IMR-90 (cell line): ENCODE data around the gene SLC6A13. TPM values are rescaled to one million over a fixed set of nuclear protein-coding genes. Genes with fewer than 3 reads are reported as not detected.
A peak's percentile ranks its signal among the peaks of the same experiment; 100 is the strongest.

Experiments
- ATAC-seq: fragments of 200-7000 bp; cut with Tn5 transposase; 2 replicates; pipeline ENCODE4 v1.9.1; 2020; ENCODE audit warnings: low read depth, mild to moderate bottlenecking, moderate library complexity
- BruUV-seq: library from RNA; stranded (reverse); fragments of 400-500 nt; replicated peaks from 2 replicates; lab custom pipeline; 2021; lab: Mats Ljungman, UMichigan
- CTCF ChIA-PET: fragments of 300-600 bp; formaldehyde crosslinking; extraction: SDS; loops from one replicate; lab custom pipeline; 2021; ENCODE audit warnings: antibody characterized with exemption; lab: Yijun Ruan, JAX
- POLR2A ChIA-PET: fragments of 300-600 bp; sonication (Branson Sonifier 250); formaldehyde crosslinking; loops from one replicate; lab custom pipeline; 2022; ENCODE audit warnings: antibody characterized with exemption; ENCODE audit not compliant: unreplicated experiment; lab: Charles Lee
- DNase-seq: peaks from one replicate; pipeline ENCODE4 v3.0.0; 2013
- H2AFZ ChIP-seq: replicated peaks from 2 replicates; pipeline ENCODE3; 2013; ENCODE audit warnings: low read length, mild to moderate bottlenecking; ENCODE audit not compliant: poor library complexity
- H2AK5ac ChIP-seq: 2 replicates; pipeline ENCODE4 v1.6.1; 2013; ENCODE audit warnings: low read depth, low read length, inconsistent platforms
- H2AK9ac ChIP-seq: replicated peaks from 2 replicates; pipeline ENCODE3; 2013; ENCODE audit warnings: mild to moderate bottlenecking, low read depth, low read length, moderate library complexity; ENCODE audit not compliant: poor library complexity
- H2BK120ac ChIP-seq: 2 replicates; pipeline ENCODE4 v1.6.1; 2013; ENCODE audit warnings: low read depth, low read length, inconsistent platforms
- H2BK15ac ChIP-seq: 3 replicates; pipeline ENCODE4 v1.6.1; 2013; ENCODE audit warnings: low read depth, low read length, inconsistent platforms
- H2BK20ac ChIP-seq: 2 replicates; pipeline ENCODE4 v1.6.1; 2013; ENCODE audit warnings: low read depth, mild to moderate bottlenecking, inconsistent platforms, low read length, moderate library complexity
- H2BK5ac ChIP-seq: 2 replicates; pipeline ENCODE4 v1.6.1; 2013; ENCODE audit warnings: mild to moderate bottlenecking, low read depth, low read length, inconsistent platforms; ENCODE audit not compliant: poor library complexity, severe bottlenecking
- H3K14ac ChIP-seq: replicated peaks from 2 replicates; pipeline ENCODE4 v1.6.1; 2013; ENCODE audit warnings: low read depth, low read length, inconsistent platforms
- H3K18ac ChIP-seq: 2 replicates; pipeline ENCODE4 v1.6.1; 2013; ENCODE audit warnings: low read depth, low read length, control low read depth
- H3K23ac ChIP-seq: 2 replicates; pipeline ENCODE4 v1.6.1; 2013; ENCODE audit warnings: low read depth, low read length, inconsistent platforms
- H3K27ac ChIP-seq: 2 replicates; pipeline ENCODE4 v1.5.1; 2013; ENCODE audit warnings: mild to moderate bottlenecking, control low read depth, low read length; ENCODE audit not compliant: insufficient read depth
- H3K27me3 ChIP-seq: 2 replicates; pipeline ENCODE4 v1.6.1; 2013; ENCODE audit warnings: low read length; ENCODE audit not compliant: control insufficient read depth, insufficient read depth
- H3K36me3 ChIP-seq: 2 replicates; pipeline ENCODE4 v1.6.1; 2013; ENCODE audit warnings: low read length, mixed read lengths; ENCODE audit not compliant: control insufficient read depth, insufficient read depth
- H3K4ac ChIP-seq: 2 replicates; pipeline ENCODE4 v1.6.1; 2013; ENCODE audit warnings: low read depth, low read length, inconsistent platforms
- H3K4me1 ChIP-seq: 2 replicates; pipeline ENCODE4 v1.6.1; 2013; ENCODE audit warnings: low read length, mixed read lengths; ENCODE audit not compliant: control insufficient read depth, insufficient read depth
- H3K4me2 ChIP-seq: 2 replicates; pipeline ENCODE4 v1.6.1; 2013; ENCODE audit warnings: low read depth, mild to moderate bottlenecking, control low read depth, low read length, moderate library complexity
- H3K4me3 ChIP-seq: 2 replicates; pipeline ENCODE4 v1.5.1; 2013; ENCODE audit warnings: low read depth, mild to moderate bottlenecking, control low read depth, low read length, moderate library complexity; ENCODE audit not compliant: insufficient read depth
- H3K56ac ChIP-seq: 2 replicates; pipeline ENCODE4 v1.6.1; 2013; ENCODE audit warnings: low read length, inconsistent platforms; ENCODE audit not compliant: insufficient read depth; ENCODE audit errors: extremely low read depth
- H3K79me1 ChIP-seq, 2 experiments: 2 replicates each; pipeline ENCODE4 v1.6.1; 2013; ENCODE audit warnings: low read length in 2 of 2, inconsistent platforms in 1 of 2, low read depth in 1 of 2
- H3K9ac ChIP-seq: 2 replicates; pipeline ENCODE4 v1.6.1; 2013; ENCODE audit warnings: low read depth, low read length, control low read depth
- H3K9me1 ChIP-seq: 2 replicates; pipeline ENCODE4 v1.6.1; 2013; ENCODE audit warnings: low read length, inconsistent platforms; ENCODE audit not compliant: insufficient read depth
- H3K9me3 ChIP-seq: 2 replicates; pipeline ENCODE4 v1.6.1; 2013; ENCODE audit warnings: low read length; ENCODE audit not compliant: control insufficient read depth, insufficient read depth
- H4K20me1 ChIP-seq: 2 replicates; pipeline ENCODE4 v1.6.1; 2013; ENCODE audit warnings: low read length, inconsistent platforms; ENCODE audit not compliant: insufficient read depth
- H4K5ac ChIP-seq: 2 replicates; pipeline ENCODE4 v1.6.1; 2013; ENCODE audit warnings: mild to moderate bottlenecking, low read depth, low read length, control low read depth
- H4K8ac ChIP-seq, 2 experiments: 2 replicates each; pipeline ENCODE4 v1.6.1; 2013; ENCODE audit warnings: low read depth in 2 of 2, low read length in 2 of 2, control low read depth in 1 of 2, inconsistent platforms in 1 of 2
- H4K91ac ChIP-seq: 2 replicates; pipeline ENCODE4 v1.6.1; 2013; ENCODE audit warnings: low read depth, low read length, inconsistent platforms; ENCODE audit not compliant: insufficient read depth
- CEBPB ChIP-seq: IDR thresholded peaks from 2 replicates; pipeline ENCODE4 v1.6.1; 2012; ENCODE audit warnings: low read depth, low read length, improper control_type of control experiment
- CHD1 ChIP-seq: IDR thresholded peaks from 2 replicates; pipeline ENCODE4 v1.6.1; 2012; ENCODE audit warnings: low read depth, low read length, improper control_type of control experiment
- FOS ChIP-seq: fragments of 150-350 bp; IDR thresholded peaks from 2 replicates; pipeline ENCODE4 v1.6.1; 2016; ENCODE audit warnings: low read depth, low read length
- MAZ ChIP-seq: IDR thresholded peaks from 2 replicates; pipeline ENCODE4 v1.6.1; 2012; ENCODE audit warnings: low read depth, mild to moderate bottlenecking, low read length, improper control_type of control experiment, moderate library complexity, borderline replicate concordance
- POLR2A ChIP-seq: IDR thresholded peaks from 2 replicates; pipeline ENCODE4 v1.6.1; 2012; ENCODE audit warnings: mild to moderate bottlenecking, low read depth, low read length
- SMC3 ChIP-seq: fragments of 150-350 bp; IDR thresholded peaks from 2 replicates; pipeline ENCODE4 v1.6.1; 2016; ENCODE audit warnings: low read depth, mild to moderate bottlenecking, antibody characterized with exemption, low read length, moderate library complexity
- WGBS, 2 experiments: methylation state at CpG; one replicate each; pipeline versions ENCODE4 v1.1.5 to v1.1.7; 2013; ENCODE audit warnings: missing lambda C conversion rate in 2 of 2; ENCODE audit not compliant: insufficient read length in 1 of 2; ENCODE audit errors: extremely low coverage in 2 of 2; 5-methylcytosine and 5-hydroxymethylcytosine counted together
- dilution Hi-C: fragments of 300-500 bp; cut with HindIII; formaldehyde crosslinking; loops from one replicate; pipeline ENCODE4 v1.14.3; 2018; ENCODE audit warnings: low sequenced_read_pairs; ENCODE audit not compliant: unreplicated experiment
- in situ Hi-C: fragments of 300-500 bp; cut with MboI; formaldehyde crosslinking; loops from 3 replicates; pipeline ENCODE4 v1.14.3; 2019; ENCODE audit warnings: low sequenced_read_pairs, inconsistent platforms, mixed read lengths
- intact Hi-C: fragments of 100-400 bp; cut with micrococcal nuclease; formaldehyde crosslinking; loops from 2 replicates; pipeline ENCODE4 v1.10.0; 2022
- polyA plus RNA-seq, 3 experiments: library from polyadenylated mRNA; depleted of rRNA; stranded (reverse); fragments of >200 nt; gene quantifications; 2 replicates each; pipeline ENCODE4 v1.2.3, GENCODE V29; 2012; ENCODE audit warnings: low replicate concordance in 1 of 3
- total RNA-seq: library from RNA; depleted of rRNA; stranded (reverse); fragments of >200 nt; gene quantifications from 2 replicates; pipeline ENCODE4 v1.2.3, GENCODE V29; 2012
- TF ChIP-seq, protein P1 (sequence below): fragments of 150-350 bp; IDR thresholded peaks from 2 replicates; pipeline ENCODE4 v1.6.1; 2017; ENCODE audit warnings: mild to moderate bottlenecking, antibody characterized with exemption, low read length, low read depth

Gene SLC6A13
- total and polyA plus RNA-seq, 2 of the 4 experiments (the other 2 are of a cell fraction): under 0.01 to 0.10 TPM

DNA sequence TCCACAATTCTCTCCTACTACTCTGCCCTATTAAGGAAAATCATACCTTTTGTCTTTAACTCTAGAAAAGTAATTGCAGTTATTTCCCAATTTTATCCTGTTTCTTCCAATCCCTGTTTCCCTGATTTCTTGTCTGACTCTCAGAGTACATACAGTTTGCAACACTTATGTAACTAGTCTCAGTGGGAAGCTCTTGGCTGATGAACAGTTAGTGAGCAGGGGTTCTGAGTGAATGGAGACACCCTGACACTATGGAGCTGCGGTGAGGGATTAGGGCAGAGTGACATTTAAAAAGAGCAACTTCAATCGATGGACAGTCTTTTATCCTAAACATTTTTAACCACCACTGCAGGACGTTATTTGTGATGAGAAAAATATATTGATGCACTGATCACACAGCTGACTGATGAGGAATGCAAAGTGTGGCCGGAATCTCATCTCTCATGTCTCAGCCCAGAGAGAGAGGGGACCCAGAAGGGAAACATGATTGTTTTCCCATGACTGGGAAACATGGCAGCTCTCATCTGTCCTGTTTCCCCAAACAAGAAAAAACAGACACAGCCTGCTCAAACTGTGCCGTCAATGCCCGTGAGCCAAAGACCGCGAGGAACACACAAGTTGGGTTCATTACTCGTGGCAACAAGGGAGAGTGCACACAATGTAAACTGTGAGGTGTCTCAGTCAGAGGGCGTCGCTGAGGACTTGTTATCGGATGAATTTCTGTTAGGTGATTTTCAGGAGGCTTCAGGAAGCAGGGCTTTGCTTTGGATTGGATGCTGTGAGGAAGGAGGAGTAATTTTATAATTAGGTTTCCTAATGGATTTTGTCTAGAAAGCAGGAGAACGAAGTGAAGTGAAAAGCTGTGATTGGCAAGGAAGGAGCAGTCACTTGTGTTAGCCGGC lies 5.2 kb upstream of the SLC6A13 start:
- Histone ChIP-seq H3K14ac (no peak overlapping the region), H3K4me1 (peaks cover 8% of the 10 kb centered on the region), H2BK120ac (no peak overlapping the region), H3K18ac (no peak overlapping the region), H3K9me1 (peaks cover 4% of the 10 kb centered on the region; the same call in 1 of the 2 replicates), H3K36me3 (no peaks in the 10 kb centered on the region), H3K4ac (no peak overlapping the region), H4K5ac (no peak overlapping the region), H2BK15ac (no peak overlapping the region), H2AK9ac (no peak overlapping the region), H3K9ac (no peak overlapping the region), H2AFZ (peak overlapping the region; percentile 52), H3K23ac (peak overlapping the region; percentile 46; the same call in 1 of the 2 replicates), H4K20me1 (no peaks in the 10 kb centered on the region), H3K4me2 (peak overlapping the region; percentile 33), H4K91ac (no peak overlapping the region), H4K8ac (no peak overlapping the region), H3K79me1 (no peaks in the 10 kb centered on the region), H3K56ac (no peak overlapping the region), H3K4me3 (no peak overlapping the region), H3K9me3 (no peaks in the 10 kb centered on the region), H2AK5ac (no peak overlapping the region), H2BK5ac (no peak overlapping the region), H3K27ac (no peak overlapping the region), H2BK20ac (no peak overlapping the region), H3K27me3 (peaks cover 21% of the 10 kb centered on the region)
- intact Hi-C loops (no loop called here), in situ Hi-C loops (no loop called here), dilution Hi-C loops (no loop called here)
- TF ChIP-seq FOS (no peak), SMC3 (no peak), POLR2A (no peak), CEBPB (no peak), MAZ (no peak), CHD1 (no peak)
- TF ChIP-seq, protein P1, sequence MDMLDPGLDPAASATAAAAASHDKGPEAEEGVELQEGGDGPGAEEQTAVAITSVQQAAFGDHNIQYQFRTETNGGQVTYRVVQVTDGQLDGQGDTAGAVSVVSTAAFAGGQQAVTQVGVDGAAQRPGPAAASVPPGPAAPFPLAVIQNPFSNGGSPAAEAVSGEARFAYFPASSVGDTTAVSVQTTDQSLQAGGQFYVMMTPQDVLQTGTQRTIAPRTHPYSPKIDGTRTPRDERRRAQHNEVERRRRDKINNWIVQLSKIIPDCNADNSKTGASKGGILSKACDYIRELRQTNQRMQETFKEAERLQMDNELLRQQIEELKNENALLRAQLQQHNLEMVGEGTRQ: no peak
- peak; percentile 46 for ATAC-seq
- BruUV-seq: no TSS peak
- WGBS, 2 experiments: 8% methylated on average over 6 of the region's 14 CpGs; no CpG with 5 or more reads in 1 of the 2 experiments
- peak; percentile 39 for DNase-seq
- ChIA-PET POLR2A (no interaction called here), CTCF (interaction anchor here (0.6 kb wide), 2 partner anchors 13 to 16 kb away, joined by 3 to 9 read pairs; no protein-coding TSS in a partner anchor)
